HepG2 (cell line): ENCODE measurements around the gene TMEM184B. TPM values are rescaled to one million over a fixed set of nuclear protein-coding genes. Genes with fewer than 3 reads are reported as not detected.

Experiments used
- ATAC-seq: fragments of 200-7000 bp; cut with Tn5 transposase; 3 replicates; pipeline ENCODE4 v1.9.1; 2020; ENCODE audit warnings: mild to moderate bottlenecking, moderate library complexity
- BruUV-seq: library from RNA; stranded (reverse); fragments of 400-500 nt; replicated peaks from 2 replicates; lab custom pipeline; 2021; lab: Mats Ljungman, UMichigan
- CTCF ChIA-PET: fragments of 300-600 bp; formaldehyde crosslinking; extraction: SDS; loops from one replicate; lab custom pipeline; 2021; ENCODE audit warnings: low total read pairs, inconsistent platforms, low intra/inter-chr PET ratio; lab: Yijun Ruan, JAX
- POLR2A ChIA-PET: fragments of 350-600 bp; sonication (Branson Sonifier 250); formaldehyde crosslinking; loops from one replicate; lab custom pipeline; 2020; ENCODE audit warnings: antibody characterized with exemption, inconsistent platforms; lab: Yijun Ruan, JAX
- DNase-seq: peaks from one replicate; pipeline ENCODE4 v3.0.0-alpha.2; 2015; ENCODE audit warnings: low spot score
- FAIRE-seq: peaks from 3 replicates; lab custom pipeline; 2011; peaks lifted over from hg19 to GRCh38; lab: Jason Lieb, UNC
- H2AFZ ChIP-seq: one replicate; pipeline ENCODE4 v1.6.1; 2011; ENCODE audit warnings: low read length, inconsistent platforms
- H3K27ac ChIP-seq: fragments of 300-600 bp; 3 replicates; pipeline ENCODE4 v1.8.0; 2011; ENCODE audit warnings: mixed run types, mild to moderate bottlenecking, mixed read lengths, low read length, inconsistent platforms; ENCODE audit not compliant: insufficient read depth; ENCODE audit errors: extremely low read length
- H3K27me3 ChIP-seq, 2 experiments: fragments of 200-600 bp in 1 of 2; 2 replicates in 1 of 2; 3 replicates in 1 of 2; pipeline versions ENCODE4 v1.6.0 to v1.8.0; 2011; ENCODE audit warnings: low read length in 2 of 2, mild to moderate bottlenecking in 2 of 2, moderate library complexity in 2 of 2, inconsistent platforms in 1 of 2; ENCODE audit not compliant: insufficient read depth in 2 of 2, control insufficient read depth in 1 of 2
- H3K36me3 ChIP-seq, 2 experiments: fragments of 200-600 bp in 1 of 2; replicated peaks in 1 of 2; 2 replicates in 1 of 2; 3 replicates in 1 of 2; pipeline versions ENCODE4 v1.5.1 to v1.8.0; 2011; ENCODE audit warnings: low read length in 2 of 2, inconsistent platforms in 1 of 2; ENCODE audit not compliant: insufficient read depth in 2 of 2, control insufficient read depth in 1 of 2
- H3K4me1 ChIP-seq: 2 replicates; pipeline ENCODE4 v1.5.1; 2012; ENCODE audit warnings: low read length, inconsistent platforms; ENCODE audit not compliant: insufficient read depth
- H3K4me2 ChIP-seq: 2 replicates; pipeline ENCODE4 v1.6.0; 2011; ENCODE audit warnings: low read depth, low read length, inconsistent platforms
- H3K4me3 ChIP-seq, 3 experiments: fragments of 200-600 bp in 1 of 3; sonication (generic), shearing (Covaris generic) in 1 of 3; replicated peaks in 1 of 3; 2 replicates each; pipeline ENCODE4 v1.5.1; 2011 to 2016; ENCODE audit warnings: low read length in 3 of 3, inconsistent platforms in 2 of 3, low read depth in 2 of 3, mild to moderate bottlenecking in 2 of 3, control low read depth in 1 of 3, mixed read lengths in 1 of 3; ENCODE audit not compliant: insufficient read depth in 1 of 3
- H3K79me2 ChIP-seq: one replicate; pipeline ENCODE4 v1.6.1; 2011; ENCODE audit warnings: low read length, inconsistent platforms; ENCODE audit not compliant: insufficient read depth
- H3K9ac ChIP-seq: 2 replicates; pipeline ENCODE4 v1.6.0; 2011; ENCODE audit warnings: mild to moderate bottlenecking, low read depth, low read length, inconsistent platforms; ENCODE audit not compliant: insufficient read depth
- H3K9me3 ChIP-seq: 2 replicates; pipeline ENCODE4 v1.5.1; 2012; ENCODE audit warnings: mild to moderate bottlenecking, low read length
- H4K20me1 ChIP-seq: 2 replicates; pipeline ENCODE4 v1.6.0; 2011; ENCODE audit warnings: inconsistent platforms, mild to moderate bottlenecking, low read length, moderate library complexity; ENCODE audit not compliant: insufficient read depth
- CBX2 ChIP-seq, 2 experiments: fragments of 200-600 bp in 1 of 2; sonication (generic); formaldehyde crosslinking in 1 of 2; IDR thresholded peaks; 2 replicates each; pipeline versions ENCODE4 v1.7.0 to v1.8.1; 2018 to 2022; ENCODE audit warnings: low read depth in 2 of 2, low read length in 1 of 2, mild to moderate bottlenecking in 1 of 2, missing genetic modification reagents in 1 of 2
- JARID2 ChIP-seq: sonication (generic); formaldehyde crosslinking; IDR thresholded peaks from 2 replicates; pipeline ENCODE4 v1.8.1; 2023; ENCODE audit warnings: missing genetic modification reagents, inconsistent platforms; ENCODE audit not compliant: insufficient replicate concordance
- POLR2A ChIP-seq, 2 experiments: IDR thresholded peaks; 2 replicates each; pipeline ENCODE4 v1.6.1; 2011; ENCODE audit warnings: low read depth in 2 of 2, low read length in 2 of 2, mild to moderate bottlenecking in 1 of 2, moderate library complexity in 1 of 2; ENCODE audit not compliant: insufficient read depth in 1 of 2
- POLR2AphosphoS2 ChIP-seq: IDR thresholded peaks from 2 replicates; pipeline ENCODE4 v1.6.1; 2011; ENCODE audit warnings: low read depth, low read length, improper control_type of control experiment
- WGBS: methylation state at CpG from one replicate; pipeline ENCODE4 v1.1.6; 2017; ENCODE audit warnings: low lambda C conversion rate; 5-methylcytosine and 5-hydroxymethylcytosine counted together
- in situ Hi-C: cut with HindIII; loops from 2 replicates; pipeline ENCODE4 v1.10.0; 2017; ENCODE audit warnings: low pct_unique_long_range_greater_than_20kb; ENCODE audit not compliant: extremely low pct_ligation_motif_present
- intact Hi-C: fragments of 100-400 bp; cut with micrococcal nuclease; formaldehyde crosslinking; loops from one replicate; pipeline ENCODE4 v1.10.0; 2022; ENCODE audit not compliant: unreplicated experiment
- polyA plus RNA-seq, 8 experiments: library from polyadenylated mRNA; depleted of rRNA in 3 of 8; stranded (reverse) in 7 of 8; unstranded in 1 of 8; fragments of >200 nt; fragmentation: Illumina TruSeq in 4 of 8; extraction: Trizol in 4 of 8; gene quantifications; 2 replicates each; pipeline versions ENCODE4 v1.2.1 to v1.2.3, GENCODE V29; 2011 to 2016; ENCODE audit warnings: low read depth in 4 of 8, missing spikeins in 1 of 8, mixed read lengths in 1 of 8; ENCODE audit not compliant: insufficient read depth in 1 of 8
- total RNA-seq, 5 experiments: library from RNA; depleted of rRNA; stranded (reverse); fragments of >200 nt; fragmentation: Illumina TruSeq; extraction: Trizol; gene quantifications; 2 replicates each; pipeline ENCODE4 v1.2.3, GENCODE V29; 2016; ENCODE audit warnings: low read depth in 1 of 5
- TF ChIP-seq, protein P1 (sequence below): sonication (generic); formaldehyde crosslinking; IDR thresholded peaks from 2 replicates; pipeline ENCODE4 v1.4.0; 2020; ENCODE audit warnings: missing genetic modification reagents, low read depth, mild to moderate bottlenecking, borderline replicate concordance
- TF ChIP-seq, protein P2 (sequence below): sonication (generic); formaldehyde crosslinking; IDR thresholded peaks from 2 replicates; pipeline ENCODE4 v1.5.0; 2020; ENCODE audit warnings: missing genetic modification reagents, mild to moderate bottlenecking, borderline replicate concordance

Gene TMEM184B
- total and polyA plus RNA-seq, 2 of the 13 experiments (the other 11 are each of a cell fraction or from before 2014, with no cell fraction given), result 15.9 to 16.0 TPM

DNA sequence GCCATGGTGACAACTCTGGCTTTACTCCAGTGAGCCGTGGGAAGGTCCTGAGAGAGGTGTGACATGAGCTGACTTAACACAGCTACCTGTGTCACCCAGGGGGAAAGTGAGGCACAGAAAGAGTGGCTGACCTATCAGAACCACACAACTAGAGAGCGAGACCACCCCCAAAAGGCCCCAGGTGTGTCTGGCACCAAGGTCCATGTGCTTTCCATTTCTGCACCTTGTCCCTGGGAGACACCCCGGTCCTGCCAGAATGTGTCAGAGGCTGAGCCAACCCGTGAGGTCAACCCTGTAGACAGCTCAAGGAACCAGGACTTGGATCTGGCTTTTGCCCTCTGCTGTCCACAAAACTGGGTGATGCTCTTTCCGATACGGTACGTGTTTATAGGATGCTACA lies 61.3 kb downstream of the TMEM184B start:
- FAIRE-seq, result no peak
- Histone ChIP-seq H2AFZ (no peak overlapping the region), H3K27ac (no peak overlapping the region), H3K36me3 (peaks cover 9 to 31% of the 10 kb centered on the region in 2 experiments), H3K4me2 (no peak overlapping the region), H3K9ac (no peak overlapping the region), H4K20me1 (peaks cover 55% of the 10 kb centered on the region)
- no peak for ATAC-seq
- in situ Hi-C loops, result no loop called here
- CTCF ChIA-PET, result no interaction called here
- TF ChIP-seq, protein P1, sequence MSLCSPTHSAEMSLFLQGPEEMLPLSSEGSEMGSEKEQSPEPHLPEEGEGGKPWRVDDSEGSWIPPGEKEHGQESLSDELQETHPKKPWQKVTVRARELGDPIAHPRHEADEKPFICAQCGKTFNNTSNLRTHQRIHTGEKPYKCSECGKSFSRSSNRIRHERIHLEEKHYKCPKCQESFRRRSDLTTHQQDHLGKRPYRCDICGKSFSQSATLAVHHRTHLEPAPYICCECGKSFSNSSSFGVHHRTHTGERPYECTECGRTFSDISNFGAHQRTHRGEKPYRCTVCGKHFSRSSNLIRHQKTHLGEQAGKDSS (CRISPR knock-in tag), result no peak
- TF ChIP-seq POLR2AphosphoS2 (0 out of 2 replicates have a peak, but pooled peaks have one; percentile 29), JARID2 (no peak), POLR2A (IDR thresholded peaks at IDR 0.05; ENCODE audit: insufficient read depth in 1 of 2, low read depth in 2 of 2, low read length in 2 of 2) (0 out of 4 replicates have a peak, but pooled peaks of 1 of the 2 experiments have one; percentile 14), CBX2 (IDR thresholded peaks at IDR 0.05; ENCODE audit: low read depth, low read length) (no peak), CBX2 (CRISPR knock-in tag; IDR thresholded peaks at IDR 0.05; ENCODE audit: low read depth) (no peak)
- TF ChIP-seq, protein P2, sequence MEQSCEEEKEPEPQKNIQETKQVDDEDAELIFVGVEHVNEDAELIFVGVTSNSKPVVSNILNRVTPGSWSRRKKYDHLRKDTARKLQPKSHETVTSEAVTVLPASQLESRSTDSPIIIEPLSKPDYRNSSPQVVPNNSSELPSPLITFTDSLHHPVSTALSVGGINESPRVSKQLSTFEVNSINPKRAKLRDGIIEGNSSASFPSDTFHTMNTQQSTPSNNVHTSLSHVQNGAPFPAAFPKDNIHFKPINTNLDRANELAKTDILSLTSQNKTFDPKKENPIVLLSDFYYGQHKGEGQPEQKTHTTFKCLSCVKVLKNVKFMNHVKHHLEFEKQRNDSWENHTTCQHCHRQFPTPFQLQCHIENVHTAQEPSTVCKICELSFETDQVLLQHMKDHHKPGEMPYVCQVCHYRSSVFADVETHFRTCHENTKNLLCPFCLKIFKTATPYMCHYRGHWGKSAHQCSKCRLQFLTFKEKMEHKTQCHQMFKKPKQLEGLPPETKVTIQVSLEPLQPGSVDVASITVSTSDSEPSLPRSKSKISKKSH (CRISPR knock-in tag), result no peak
- TF ChIP-seq, all 625 proteins: peak for 2
- intact Hi-C loops, result no loop called here
- no peaks in the 10 kb centered on the region for H3K9me3 ChIP-seq
- no peak overlapping the region for H3K4me3 ChIP-seq
- POLR2A ChIA-PET, result interaction anchor here (1.1 to 1.3 kb wide), 2 partner anchors 8 to 10 kb away, joined by 3 read pairs; partner anchors contain the start of gene MAFF
- H3K79me2 ChIP-seq, result peaks cover 42% of the 10 kb centered on the region
- DNase-seq, result no peak
- WGBS, result 98% methylated on average over 6 of the region's 7 CpGs
- no TSS peak for BruUV-seq
- H3K4me1 ChIP-seq, result peaks cover 22% of the 10 kb centered on the region
- no peaks in the 10 kb centered on the region for H3K27me3 ChIP-seq
